RWPE1 (cell line): ENCODE data around the gene PRAME.
"Not testable (repeated sequence)": the region's sequence is repeated elsewhere in the genome, so short reads cannot be mapped to it uniquely, and the experiment has no call there.

Experiments used
- CTCF ChIA-PET: fragments of 350-600 bp; sonication (Branson Sonifier 250); formaldehyde crosslinking; extraction: SDS; loops from one replicate; lab custom pipeline; 2021; lab: Yijun Ruan, JAX
- POLR2A ChIA-PET: fragments of 400-600 bp; formaldehyde crosslinking; extraction: SDS; loops from one replicate; lab custom pipeline; 2020; ENCODE audit warnings: antibody characterized with exemption; ENCODE audit not compliant: low non-redundant PET; lab: Yijun Ruan, JAX
- DNase-seq: peaks from one replicate; pipeline ENCODE4 v3.0.0; 2012; ENCODE audit warnings: low spot score
- H3K27ac ChIP-seq: fragments of 450-650 bp; 2 replicates; pipeline ENCODE4 v1.5.1; 2017
- CTCF ChIP-seq: fragments of 450-650 bp; conservative IDR thresholded peaks from 2 replicates; pipeline ENCODE4 v1.5.1; 2017; ENCODE audit warnings: low read depth, mild to moderate bottlenecking

The PRAME gene

DNA sequence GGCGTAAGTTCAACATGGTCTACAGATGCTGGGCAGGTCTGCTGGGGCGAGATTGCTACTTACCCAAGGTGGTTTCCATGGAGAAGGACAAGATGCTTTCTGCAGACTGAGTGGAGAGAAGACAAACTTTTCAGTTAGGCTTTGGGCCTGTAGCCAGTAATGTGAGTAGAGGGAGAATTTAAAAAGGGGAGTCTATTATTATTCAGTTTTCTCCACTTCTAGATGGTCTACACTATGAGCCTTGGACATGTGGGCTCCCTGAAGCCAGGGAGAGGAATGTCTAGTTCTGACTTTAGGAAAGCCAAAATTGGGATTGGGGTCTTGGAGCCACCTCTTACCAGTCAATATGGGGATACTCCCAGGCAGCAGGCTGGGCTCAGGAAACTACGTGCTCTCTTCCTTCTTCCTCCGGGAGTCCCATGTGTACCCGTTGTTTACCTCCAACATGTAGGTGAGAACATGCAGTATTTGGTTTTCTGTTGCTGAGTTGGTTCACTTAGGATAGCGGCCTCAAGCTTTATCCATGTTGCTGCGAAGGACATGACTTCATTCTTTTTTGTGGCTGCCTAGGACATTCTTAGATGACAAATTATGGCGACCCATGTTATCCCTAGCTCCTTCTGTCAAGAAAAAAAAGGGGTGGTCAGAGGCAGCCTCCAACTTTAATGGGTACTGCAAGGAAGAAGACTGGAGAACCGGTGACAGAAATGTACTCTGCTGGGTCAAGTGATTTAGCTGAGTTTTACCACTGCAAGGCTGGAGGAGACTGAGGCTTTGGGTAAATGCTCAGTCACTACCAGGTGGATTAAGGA lies 24.3 kb downstream of the PRAME start:
- no peak for DNase-seq
- ChIA-PET CTCF (no interaction called here), POLR2A (no interaction called here)
- TF ChIP-seq CTCF, result no peak
- no peak overlapping the region for H3K27ac ChIP-seq

- POLR2A ChIA-PET, result no interaction called here
- no peak overlapping the region for H3K27ac ChIP-seq
- CTCF ChIA-PET, result no interaction called here
- no peak for TF ChIP-seq CTCF
- no peak for DNase-seq
Measured at GRCh38 chr22:22533863-22534262, 25.2 kb downstream of the PRAME start.

- H3K27ac ChIP-seq, result no peak overlapping the region
- no peak for TF ChIP-seq CTCF
- DNase-seq, result no peak
- ChIA-PET CTCF (no interaction called here), POLR2A (no interaction called here)
Measured at GRCh38 chr22:22533417-22533816, 25.6 kb downstream of the PRAME start.

DNA sequence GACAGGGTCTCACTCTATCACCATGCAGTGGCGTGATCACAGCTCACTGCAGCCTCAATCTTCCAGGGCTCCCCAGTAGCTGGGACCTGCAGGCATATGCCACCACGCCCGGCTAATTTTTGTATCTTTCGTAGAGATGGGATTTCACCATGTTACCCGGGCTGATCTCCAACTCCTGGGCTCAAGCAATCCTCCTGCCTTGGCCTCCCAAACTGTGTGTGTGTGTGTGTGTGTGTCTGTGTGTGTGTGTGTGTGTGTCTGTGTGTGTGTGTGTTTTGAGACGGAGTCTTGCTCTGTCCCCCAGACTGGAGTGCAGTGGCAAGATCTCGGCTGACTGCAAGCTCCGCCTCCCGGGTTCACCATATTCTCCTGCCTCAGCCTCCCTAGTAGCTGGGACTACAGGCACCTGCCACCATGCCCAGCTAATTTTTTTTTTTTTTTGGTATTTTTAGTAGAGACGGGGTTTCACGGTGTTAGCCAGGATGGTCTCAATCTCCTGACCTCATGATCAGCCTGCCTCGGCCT lies 26.5 kb downstream of the PRAME start:
- DNase-seq, H3K27ac ChIP-seq, POLR2A ChIA-PET: not testable (repeated sequence)
- CTCF ChIA-PET, result interaction anchor here (1.4 kb wide), 1 partner anchor 24 kb away, joined by 9 read pairs; the partner anchor contains the start of gene ZNF280B

DNA sequence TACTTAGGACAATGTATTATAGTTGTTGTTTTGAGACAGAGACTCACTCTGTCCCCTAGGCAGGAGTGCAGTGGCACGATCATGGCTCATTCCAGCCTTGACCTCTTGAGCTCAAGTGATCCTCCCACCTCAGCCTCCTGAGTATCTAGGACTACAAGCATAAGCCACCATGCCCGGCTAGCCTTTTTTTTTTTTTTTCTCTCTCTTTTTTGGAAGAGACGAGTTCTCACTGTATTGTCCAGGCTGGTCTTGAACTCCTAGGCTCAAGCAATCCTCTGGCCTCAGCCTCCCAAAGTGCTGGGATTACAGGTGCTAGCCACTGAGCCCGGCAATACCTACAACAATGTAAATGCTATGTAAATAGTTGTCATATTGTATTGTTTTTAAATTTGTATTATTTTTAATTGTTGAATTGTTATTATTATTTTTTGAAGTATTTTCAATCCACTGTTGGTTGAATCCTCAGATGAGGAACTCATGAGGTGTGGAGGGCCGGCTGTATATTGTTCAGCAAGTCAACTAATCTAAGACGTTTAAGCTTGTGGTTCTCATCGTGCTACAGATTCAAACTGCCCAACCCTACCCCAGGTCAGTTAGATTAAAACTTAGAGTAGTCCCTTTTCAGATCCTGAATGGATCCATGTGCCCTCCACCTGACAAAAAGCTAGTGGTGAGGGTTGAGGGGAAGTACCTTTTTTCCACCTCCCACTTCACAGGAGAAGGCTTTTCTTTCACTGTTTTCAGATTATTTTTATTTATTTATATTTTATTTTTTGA lies 27.1 kb downstream of the PRAME start:
- H3K27ac ChIP-seq, result no peak overlapping the region
- ChIA-PET POLR2A (no interaction called here), CTCF (interaction anchor here (1.4 kb wide), 1 partner anchor 24 kb away, joined by 9 read pairs; the partner anchor contains the start of gene ZNF280B)
- no peak for DNase-seq
- TF ChIP-seq CTCF, result no peak

GRCh38 chr22:22528780-22529179 lies 30.3 kb downstream of the PRAME start:
- no peak for TF ChIP-seq CTCF
- DNase-seq, result no peak
- POLR2A ChIA-PET, result no interaction called here
- H3K27ac ChIP-seq, result no peak overlapping the region
- CTCF ChIA-PET, result no interaction called here

- H3K27ac ChIP-seq, result no peak overlapping the region
- no peak for TF ChIP-seq CTCF
- ChIA-PET CTCF (no interaction called here), POLR2A (no interaction called here)
- no peak for DNase-seq
Measured at GRCh38 chr22:22527312-22527711, 31.8 kb downstream of the PRAME start.
